ENCODE results near the gene DUSP3.

DNA sequence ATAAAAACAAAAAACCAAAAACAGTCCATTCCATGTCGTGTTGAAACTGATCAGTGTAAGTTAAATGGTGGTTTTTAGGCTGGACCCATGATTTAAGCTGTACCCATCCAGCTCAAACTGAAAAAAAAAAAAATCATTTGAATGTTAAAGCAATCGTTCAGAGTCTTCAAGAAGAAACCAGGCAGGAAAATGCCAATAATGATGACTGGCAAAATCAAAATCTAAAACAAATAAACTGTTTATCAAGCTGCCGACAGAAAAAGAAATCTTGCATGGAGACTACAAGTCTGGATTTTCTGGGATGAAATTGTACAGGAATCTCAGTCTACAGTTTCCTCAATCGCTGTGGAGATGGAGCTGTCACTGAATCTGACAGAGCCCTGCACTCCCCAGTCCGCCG is 60.9 kb downstream of the DUSP3 start:
- TF ChIP-seq CTCF (IDR thresholded peaks at IDR 0.05) (no peak), POLR2A (IDR thresholded peaks at IDR 0.05) (no peak)

Measured in ovary (tissue), 3 donors.